Neuronal stem cell (in vitro differentiated cells): ENCODE results near the gene ELOF1.
"Not testable (repeated sequence)": the region's sequence is repeated elsewhere in the genome, so short reads cannot be mapped to it uniquely, and the experiment has no call there.

Source experiments
- DNase-seq: peaks from one replicate; pipeline ENCODE4 v3.0.0-alpha.2; 2013; ENCODE audit warnings: low spot score
- H2AFZ ChIP-seq: one replicate; pipeline ENCODE4 v1.6.1; 2013; ENCODE audit warnings: mild to moderate bottlenecking, low read length, inconsistent platforms
- H2AK5ac ChIP-seq: 2 replicates; pipeline ENCODE4 v1.6.1; 2013; ENCODE audit warnings: low read depth, mild to moderate bottlenecking, inconsistent platforms, low read length, moderate library complexity, mixed read lengths
- H2BK120ac ChIP-seq: 2 replicates; pipeline ENCODE4 v1.6.1; 2013; ENCODE audit warnings: low read depth, mild to moderate bottlenecking, inconsistent platforms, low read length, moderate library complexity, mixed read lengths
- H2BK12ac ChIP-seq: one replicate; pipeline ENCODE4 v1.6.1; 2013; ENCODE audit warnings: low read length, inconsistent platforms
- H2BK15ac ChIP-seq: 2 replicates; pipeline ENCODE4 v1.6.1; 2013; ENCODE audit warnings: mild to moderate bottlenecking, low read length, inconsistent platforms, mixed read lengths
- H2BK5ac ChIP-seq: one replicate; pipeline ENCODE4 v1.6.1; 2013; ENCODE audit warnings: inconsistent platforms, mild to moderate bottlenecking, low read length, moderate library complexity
- H3K14ac ChIP-seq: one replicate; pipeline ENCODE4 v1.6.1; 2013; ENCODE audit warnings: low read length, inconsistent platforms
- H3K18ac ChIP-seq: 2 replicates; pipeline ENCODE4 v1.6.1; 2013; ENCODE audit warnings: low read length, inconsistent platforms
- H3K23ac ChIP-seq: 2 replicates; pipeline ENCODE4 v1.6.1; 2013; ENCODE audit warnings: low read depth, mild to moderate bottlenecking, mixed read lengths, low read length, inconsistent platforms; ENCODE audit not compliant: poor library complexity
- H3K27ac ChIP-seq: replicated peaks from 3 replicates; pipeline ENCODE4 v1.5.1; 2013; ENCODE audit warnings: low read length, inconsistent platforms
- H3K27me3 ChIP-seq, 3 experiments: 2 replicates each; pipeline ENCODE4 v1.6.1; 2013; ENCODE audit warnings: low read length in 3 of 3, mild to moderate bottlenecking in 2 of 3, inconsistent platforms in 1 of 3, low read depth in 1 of 3, mixed read lengths in 1 of 3, moderate library complexity in 1 of 3; ENCODE audit not compliant: control insufficient read depth in 3 of 3, insufficient read depth in 3 of 3
- H3K36me3 ChIP-seq, 2 donors: replicated peaks in 1 of 2; 2 replicates each; pipeline ENCODE4 v1.6.1; 2013; ENCODE audit warnings: low read length in 2 of 2; ENCODE audit not compliant: control insufficient read depth in 2 of 2, insufficient read depth in 2 of 2
- H3K4ac ChIP-seq: 2 replicates; pipeline ENCODE4 v1.6.1; 2013; ENCODE audit warnings: inconsistent platforms, mild to moderate bottlenecking, low read length, moderate library complexity
- H3K4me1 ChIP-seq, 2 donors: 1 replicate in 1 of 2; 2 replicates in 1 of 2; pipeline ENCODE4 v1.6.1; 2013; ENCODE audit warnings: low read length in 2 of 2, low read depth in 1 of 2; ENCODE audit not compliant: control insufficient read depth in 2 of 2, insufficient read depth in 1 of 2
- H3K4me2 ChIP-seq: one replicate; pipeline ENCODE4 v1.6.1; 2013; ENCODE audit warnings: mild to moderate bottlenecking, low read length, inconsistent platforms; ENCODE audit not compliant: insufficient read depth, poor library complexity, severe bottlenecking
- H3K4me3 ChIP-seq, 2 donors: 2 replicates each; pipeline ENCODE4 v1.5.1; 2013; ENCODE audit warnings: low read length in 2 of 2, mild to moderate bottlenecking in 2 of 2, inconsistent platforms in 1 of 2, moderate library complexity in 1 of 2
- H3K79me1 ChIP-seq: one replicate; pipeline ENCODE4 v1.6.1; 2013; ENCODE audit warnings: low read depth, mild to moderate bottlenecking, inconsistent platforms, low read length, moderate library complexity
- H3K9ac ChIP-seq: one replicate; pipeline ENCODE4 v1.6.1; 2013; ENCODE audit warnings: mild to moderate bottlenecking, low read depth, low read length, inconsistent platforms; ENCODE audit not compliant: poor library complexity
- H3K9me3 ChIP-seq, 2 donors: replicated peaks in 1 of 2; 2 replicates each; pipeline versions ENCODE3 to v1.6.1; 2013; ENCODE audit warnings: low read length in 2 of 2, mild to moderate bottlenecking in 2 of 2, inconsistent platforms in 1 of 2, low read depth in 1 of 2, mixed read lengths in 1 of 2, moderate library complexity in 1 of 2; ENCODE audit not compliant: control insufficient read depth in 2 of 2, insufficient read depth in 1 of 2
- H4K8ac ChIP-seq: one replicate; pipeline ENCODE4 v1.6.1; 2013; ENCODE audit warnings: low read depth, mild to moderate bottlenecking, inconsistent platforms, low read length, moderate library complexity
- H4K91ac ChIP-seq: one replicate; pipeline ENCODE4 v1.6.1; 2013; ENCODE audit warnings: low read length, low read depth, mild to moderate bottlenecking, inconsistent platforms; ENCODE audit not compliant: poor library complexity
- WGBS, 2 donors: extraction: QIAGEN DNeasy Blood & Tissue Kit; methylation state at CpG; one replicate each; pipeline ENCODE4 v1.1.7; 2013; ENCODE audit warnings: missing lambda C conversion rate in 2 of 2, mixed read lengths in 1 of 2; ENCODE audit not compliant: insufficient read length in 2 of 2, insufficient replicate concordance in 1 of 2; ENCODE audit errors: extremely low coverage in 2 of 2; 5-methylcytosine and 5-hydroxymethylcytosine counted together

ELOF1 gene

GRCh38 chr19:11576227-11576626 lies 17.2 kb upstream of the ELOF1 start:
- H4K8ac ChIP-seq: no peak overlapping the region
- peaks cover 6 to 9% of the 10 kb centered on the region in 2 donors for H3K4me1 ChIP-seq
- H3K14ac ChIP-seq: peak overlapping the region; percentile 21
- no peak overlapping the region for H2BK120ac ChIP-seq
- H3K9me3 ChIP-seq: peaks cover 0 to 2% of the 10 kb centered on the region in 2 donors
- H2BK15ac ChIP-seq: no peak overlapping the region
- peak overlapping the region; percentile 83 for H3K9ac ChIP-seq
- peaks cover 0 to 14% (median 5%) of the 10 kb centered on the region in 3 experiments for H3K27me3 ChIP-seq
- H2AFZ ChIP-seq: no peak overlapping the region
- H2BK12ac ChIP-seq: peak overlapping the region; percentile 31
- H3K36me3 ChIP-seq: no peaks in the 10 kb centered on the region
- H3K4me3 ChIP-seq: no peak overlapping the region
- no peak for DNase-seq
- peak overlapping the region; percentile 92 for H2AK5ac ChIP-seq
- H3K4ac ChIP-seq: no peak overlapping the region
- H2BK5ac ChIP-seq: peak overlapping the region; percentile 66
- no peak overlapping the region for H4K91ac ChIP-seq
- WGBS, 2 donors: no CpG with 5 or more reads among the region's 15 CpGs
- no peaks in the 10 kb centered on the region for H3K79me1 ChIP-seq
- H3K4me2 ChIP-seq: no peak overlapping the region
- no peak overlapping the region for H3K27ac ChIP-seq
- H3K23ac ChIP-seq: no peak overlapping the region
- no peak overlapping the region for H3K18ac ChIP-seq

- Histone ChIP-seq H3K14ac (no peak overlapping the region), H4K8ac (no peak overlapping the region), H2BK5ac (no peak overlapping the region), H3K23ac (no peak overlapping the region), H2BK15ac (no peak overlapping the region), H2BK12ac (no peak overlapping the region), H3K18ac (no peak overlapping the region), H3K4me2 (no peak overlapping the region), H3K27me3 (peaks cover 0 to 14% (median 5%) of the 10 kb centered on the region in 3 experiments), H3K36me3 (no peaks in the 10 kb centered on the region), H3K79me1 (no peaks in the 10 kb centered on the region), H3K27ac (no peak overlapping the region), H3K4ac (no peak overlapping the region), H2AFZ (no peak overlapping the region), H2AK5ac (no peak overlapping the region), H3K9ac (no peak overlapping the region), H4K91ac (no peak overlapping the region), H2BK120ac (no peak overlapping the region), H3K9me3 (peaks cover 0 to 2% of the 10 kb centered on the region in 2 donors), H3K4me3 (no peak overlapping the region), H3K4me1 (peaks cover 6 to 9% of the 10 kb centered on the region in 2 donors)
- WGBS, 2 donors: no CpG with 5 or more reads among the region's 9 CpGs
- DNase-seq: no peak
Measured at GRCh38 chr19:11574689-11575088, 15.7 kb upstream of the ELOF1 start.

GRCh38 chr19:11573763-11574162 lies 14.7 kb upstream of the ELOF1 start:
- not testable (repeated sequence) for H3K4ac ChIP-seq, H2BK5ac ChIP-seq, H2BK15ac ChIP-seq, H3K27ac ChIP-seq, H4K8ac ChIP-seq, H3K9ac ChIP-seq, H3K4me1 ChIP-seq, H3K14ac ChIP-seq, H4K91ac ChIP-seq, H2AK5ac ChIP-seq, H3K18ac ChIP-seq, DNase-seq, H3K27me3 ChIP-seq, H3K9me3 ChIP-seq, H3K23ac ChIP-seq, H3K79me1 ChIP-seq, H2AFZ ChIP-seq, H2BK120ac ChIP-seq, H3K4me2 ChIP-seq, H3K36me3 ChIP-seq, H3K4me3 ChIP-seq, H2BK12ac ChIP-seq
- no CpG with 5 or more reads among the region's 4 CpGs for WGBS, 2 donors

- H2BK12ac ChIP-seq, H2BK5ac ChIP-seq, H3K27ac ChIP-seq, H3K36me3 ChIP-seq, H3K4me3 ChIP-seq, H3K79me1 ChIP-seq, H3K27me3 ChIP-seq, H3K4me1 ChIP-seq, H2BK15ac ChIP-seq, H4K8ac ChIP-seq, H3K18ac ChIP-seq, H3K14ac ChIP-seq, H4K91ac ChIP-seq, H3K4me2 ChIP-seq, DNase-seq, H2BK120ac ChIP-seq, H3K9ac ChIP-seq, H3K9me3 ChIP-seq, H2AK5ac ChIP-seq, H3K4ac ChIP-seq, H3K23ac ChIP-seq, H2AFZ ChIP-seq: not testable (repeated sequence)
- no CpG with 5 or more reads among the region's 6 CpGs for WGBS, 2 donors
Measured at GRCh38 chr19:11573354-11573753, 14.3 kb upstream of the ELOF1 start.
